Activated CD4-positive, alpha-beta T cell treated with anti-CD3 and anti-CD28 coated beads, Interleukin-2, amount 50 U/mL, for 24 hours (primary cell): ENCODE measurements around the gene LIFR.
"Not testable (repeated sequence)": the region's sequence is repeated elsewhere in the genome, so short reads cannot be mapped to it uniquely, and the experiment has no call there.

ENCODE experiments used
- DNase-seq, 2 donors: peaks; one replicate each; pipeline ENCODE4 v3.0.0-alpha.2; 2020; ENCODE audit warnings: low read depth in 1 of 2, low spot score in 1 of 2

Gene LIFR

DNA sequence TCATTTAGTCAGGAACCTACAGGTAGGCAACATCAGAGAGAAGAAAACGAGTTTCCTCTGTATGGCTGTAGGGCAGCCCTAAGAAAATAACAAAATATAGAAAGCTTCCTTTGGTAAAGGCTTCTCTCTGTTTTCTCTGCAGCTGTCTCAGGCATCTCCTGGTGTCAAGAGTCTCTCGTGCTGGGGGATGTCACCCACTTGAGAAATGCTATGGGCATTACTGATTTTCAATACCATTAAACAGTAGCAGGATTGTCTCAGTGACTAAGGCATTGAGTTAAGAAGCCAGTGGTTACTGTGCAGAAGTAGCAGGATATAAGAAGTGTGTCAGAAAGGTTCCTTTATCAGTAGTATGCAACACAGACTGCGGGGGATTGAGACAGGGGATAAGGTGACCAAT, 32.4 kb downstream of the LIFR start:
- no peak for DNase-seq

DNA sequence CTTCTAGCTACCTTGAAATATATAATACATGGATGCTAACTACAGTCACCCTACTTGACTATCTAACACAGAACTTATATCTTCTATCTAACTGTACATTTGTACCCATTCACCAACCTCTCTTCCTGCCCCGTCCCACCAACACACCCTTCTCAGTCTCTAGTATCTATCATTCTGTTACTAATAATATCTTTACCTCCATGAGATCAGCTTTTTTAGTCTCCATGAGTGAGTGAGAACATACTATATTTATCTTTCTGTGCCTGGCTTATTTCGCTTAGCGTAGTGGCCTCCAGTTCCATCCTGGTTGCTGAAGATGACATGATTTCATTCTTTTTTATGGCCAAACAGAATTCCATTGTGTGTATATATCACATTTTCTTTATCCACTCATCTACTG, 37.0 kb downstream of the LIFR start:
- DNase-seq: no peak

DNA sequence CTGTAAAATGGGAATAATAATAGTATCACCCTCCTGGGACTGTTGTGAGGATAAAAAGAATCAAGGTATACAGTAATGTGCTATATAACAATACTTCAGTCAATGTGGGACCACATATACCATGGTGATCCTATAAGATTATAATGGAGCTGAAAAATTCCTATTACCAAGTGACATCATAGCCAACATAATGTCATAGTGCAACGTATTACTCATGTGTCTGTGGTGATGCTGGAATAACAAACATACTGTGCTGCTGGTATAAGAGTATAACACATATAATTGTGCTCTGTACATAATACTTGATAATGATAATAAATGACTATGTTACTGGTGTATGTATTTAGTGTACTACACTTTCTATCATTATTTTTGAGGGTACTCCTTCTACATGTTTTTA, 38.1 kb downstream of the LIFR start:
- DNase-seq: no peak

DNA sequence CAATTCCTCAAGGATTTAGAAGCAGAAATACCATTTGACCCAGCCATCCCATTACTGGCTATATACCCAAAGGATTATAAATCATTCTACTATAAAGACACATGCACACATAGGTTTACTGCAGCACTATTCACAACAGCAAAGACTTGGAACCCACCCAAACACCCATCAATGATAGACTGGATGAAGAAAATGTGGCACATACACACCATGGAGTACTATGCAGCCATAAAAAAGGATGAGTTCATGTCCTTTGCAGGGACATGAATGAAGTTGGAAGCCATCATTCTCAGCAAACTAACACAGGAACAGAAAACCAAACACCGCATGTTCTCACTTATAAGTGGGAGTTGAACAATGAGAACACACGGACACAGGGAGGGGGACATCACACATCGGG, 39.8 kb downstream of the LIFR start:
- DNase-seq: not testable (repeated sequence)

DNA sequence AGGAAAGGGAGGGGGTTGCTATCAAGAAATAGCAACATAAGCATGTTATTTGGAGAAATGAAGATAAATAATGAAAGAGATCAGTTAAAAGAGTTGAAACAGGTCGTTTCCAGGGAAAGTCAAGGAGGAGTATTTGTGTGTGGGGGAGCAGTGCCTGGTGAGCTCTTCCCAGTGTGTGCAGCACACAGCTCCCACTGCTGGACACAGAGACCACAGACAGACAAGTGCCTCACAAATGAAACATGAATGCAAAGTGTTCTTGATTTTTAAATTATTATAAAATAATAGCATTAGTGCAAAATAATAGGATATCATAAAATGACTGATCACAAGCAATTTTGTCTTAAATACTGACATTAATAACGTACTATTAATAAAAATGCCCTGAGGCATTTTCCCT, 40.8 kb downstream of the LIFR start:
- DNase-seq: no peak

DNA sequence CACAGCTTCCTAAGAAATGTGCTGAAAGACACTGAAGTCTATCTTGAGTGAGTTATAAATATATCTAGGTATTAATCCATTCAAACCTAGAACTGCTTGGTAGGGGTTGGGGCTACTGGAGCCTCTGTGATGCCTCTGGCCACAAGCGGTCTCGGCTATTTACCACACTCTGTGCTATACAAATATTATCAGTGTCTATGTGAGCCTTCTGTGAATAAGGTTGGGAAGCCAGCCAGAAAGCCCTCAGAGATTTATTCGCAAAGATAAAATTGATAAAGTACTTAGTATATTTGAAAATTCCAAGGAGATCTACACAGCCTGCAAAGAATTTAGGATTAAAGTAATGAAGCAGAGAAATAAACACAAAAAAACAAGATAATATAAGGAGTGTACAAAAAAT, 41.4 kb downstream of the LIFR start:
- DNase-seq: no peak

DNA sequence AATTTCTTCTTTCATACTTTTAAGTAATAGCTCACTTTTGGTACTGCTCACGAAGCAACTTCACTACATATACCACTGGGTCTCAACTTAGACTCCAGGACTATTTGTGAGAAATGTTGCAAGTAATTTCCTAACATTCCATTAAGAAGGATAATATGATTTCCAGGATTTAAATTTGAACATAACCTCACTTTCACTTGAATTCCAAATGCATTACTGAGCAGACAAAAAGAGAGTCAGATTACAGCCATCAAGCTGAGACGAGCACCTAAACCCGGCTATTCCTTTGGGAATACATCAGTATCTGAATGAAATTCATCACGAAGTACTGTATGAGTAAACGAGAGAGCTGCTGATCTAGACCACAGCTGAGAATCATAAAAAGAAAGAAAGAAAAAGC, 47.3 kb downstream of the LIFR start:
- DNase-seq: no peak

DNA sequence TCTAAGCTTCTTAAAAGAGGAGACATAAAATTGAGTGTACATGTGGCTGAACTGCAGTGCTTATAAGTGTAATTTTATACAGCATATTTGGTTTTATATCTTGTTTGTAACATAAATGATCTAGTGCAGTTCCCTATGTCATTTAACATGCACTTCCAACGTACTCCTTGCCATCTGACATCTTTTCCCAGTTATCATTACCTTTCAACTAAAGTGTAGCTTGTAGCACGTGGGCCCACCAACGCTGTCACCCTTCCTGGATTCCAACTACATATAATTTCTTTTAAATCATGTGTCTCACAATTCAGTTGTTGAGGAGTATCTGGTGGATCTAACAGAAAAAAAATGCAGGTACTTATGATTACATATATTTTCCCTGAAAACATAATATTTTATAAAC, 50.1 kb downstream of the LIFR start:
- no peak for DNase-seq

DNA sequence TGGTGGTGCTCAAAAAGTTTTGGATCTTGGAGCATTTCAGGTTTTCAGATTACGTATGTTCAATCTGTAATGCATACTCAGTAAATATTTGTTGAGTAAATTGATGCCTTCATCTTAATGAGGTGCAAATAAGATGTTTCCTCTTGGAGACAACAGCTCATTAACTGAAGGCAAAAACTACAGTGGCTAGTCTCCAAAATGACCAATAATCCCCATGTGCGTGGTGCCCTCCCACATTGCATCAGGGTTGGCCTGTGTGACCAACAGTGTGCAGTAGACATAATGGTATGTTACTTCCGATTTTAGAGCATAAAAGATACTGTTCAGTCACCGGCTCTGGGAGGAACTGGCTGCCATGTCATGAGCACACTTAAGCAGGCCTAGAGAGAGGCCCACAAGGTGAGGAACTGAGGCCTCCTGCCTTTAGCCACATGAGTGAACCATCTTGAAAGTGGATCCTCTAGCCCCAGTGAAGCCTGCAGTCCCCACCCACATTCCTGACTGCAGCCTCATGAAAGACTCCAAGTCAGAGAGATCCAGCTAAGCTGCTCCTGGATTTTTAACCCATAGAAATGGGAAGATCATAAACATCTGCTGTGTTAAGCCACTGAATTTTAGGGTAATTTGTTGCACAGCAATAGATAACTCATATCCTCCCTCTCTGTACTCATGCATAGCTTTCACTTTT, 55.7 kb downstream of the LIFR start:
- no peak for DNase-seq

DNA sequence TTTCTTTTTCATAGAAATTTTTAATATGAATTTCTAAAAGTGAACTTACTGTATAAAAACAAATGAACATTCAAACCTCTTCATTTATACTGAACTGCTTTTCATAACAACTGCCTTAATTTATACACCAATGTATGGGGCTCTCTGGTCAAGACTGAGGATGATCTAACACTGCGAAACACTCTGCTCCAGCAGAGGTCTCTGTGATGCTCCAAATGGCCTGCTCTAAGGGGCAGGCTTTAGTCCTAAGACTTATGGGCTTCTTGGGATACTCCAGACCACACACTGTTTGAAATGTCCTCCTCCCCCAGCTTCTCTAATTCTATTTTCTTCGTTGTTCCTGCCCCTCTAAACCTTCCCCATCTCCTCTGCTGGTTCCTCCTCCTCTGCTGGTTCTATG, 58.5 kb downstream of the LIFR start:
- DNase-seq: no peak

DNA sequence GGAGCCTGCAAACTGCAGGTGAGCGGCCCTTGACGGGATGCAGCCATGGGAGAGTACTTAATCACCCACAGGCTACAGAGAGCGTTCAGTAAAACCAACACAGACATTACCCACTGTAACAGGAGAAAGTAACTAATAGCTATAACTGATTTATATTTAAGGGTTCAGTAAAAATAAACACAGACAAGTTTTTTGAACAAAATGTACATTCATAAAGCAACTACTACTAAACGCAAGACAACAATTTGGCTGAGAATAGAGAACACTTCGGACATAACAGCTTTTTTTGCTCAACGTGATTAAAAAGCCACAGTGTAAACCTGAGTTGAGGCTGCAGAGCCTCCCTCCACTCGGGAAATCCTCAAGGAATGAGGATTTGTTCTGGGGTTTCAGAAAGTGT, 61.7 kb downstream of the LIFR start:
- no peak for DNase-seq

DNA sequence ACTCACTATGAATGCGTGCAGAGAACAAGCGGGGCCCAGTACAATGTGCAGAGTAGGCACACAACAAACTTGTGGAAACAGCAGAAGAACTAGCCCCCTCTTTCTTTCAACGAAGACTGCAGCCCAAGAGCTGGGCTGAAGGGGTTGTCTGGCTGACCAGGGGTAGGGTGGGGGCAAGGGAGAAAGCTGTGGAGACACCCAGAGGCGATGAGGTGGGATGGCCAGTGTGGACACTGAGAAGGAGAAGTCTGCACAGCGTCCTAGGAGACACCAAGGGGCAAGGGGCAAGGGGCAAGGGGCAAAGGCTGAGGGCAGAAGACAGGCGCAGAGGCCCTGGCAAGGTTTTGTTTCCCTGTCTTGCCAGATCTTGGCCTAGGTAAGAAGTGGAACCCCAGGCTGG, 62.3 kb downstream of the LIFR start:
- no peak for DNase-seq

DNA sequence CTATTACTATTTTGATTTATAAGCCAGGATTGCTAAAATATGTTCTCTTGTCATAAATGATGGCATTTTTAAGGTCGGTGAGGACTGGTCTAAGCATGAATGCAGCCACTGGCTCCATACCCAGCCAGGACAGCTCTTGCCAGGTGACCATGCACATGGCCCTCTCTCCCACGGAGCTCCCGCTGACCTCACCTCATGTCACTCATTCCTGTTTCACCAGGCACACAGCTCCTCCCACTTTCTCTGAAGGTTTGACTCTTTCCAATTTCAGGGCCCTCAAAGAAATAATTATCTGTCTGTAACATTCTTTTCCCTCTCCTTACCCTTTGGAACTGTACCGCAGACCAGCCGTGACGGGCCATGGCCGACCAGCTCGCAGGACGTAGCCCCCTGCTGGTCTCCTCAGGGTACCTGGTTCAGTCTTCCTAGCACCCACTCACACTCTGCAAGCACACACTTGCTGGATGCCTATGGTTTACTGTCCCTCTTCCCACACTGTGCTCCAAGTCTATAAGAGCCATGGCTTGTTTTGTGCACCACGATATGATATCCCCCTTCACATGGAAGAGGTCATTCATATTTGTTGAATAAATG, 72.5 kb downstream of the LIFR start:
- DNase-seq: no peak

DNA sequence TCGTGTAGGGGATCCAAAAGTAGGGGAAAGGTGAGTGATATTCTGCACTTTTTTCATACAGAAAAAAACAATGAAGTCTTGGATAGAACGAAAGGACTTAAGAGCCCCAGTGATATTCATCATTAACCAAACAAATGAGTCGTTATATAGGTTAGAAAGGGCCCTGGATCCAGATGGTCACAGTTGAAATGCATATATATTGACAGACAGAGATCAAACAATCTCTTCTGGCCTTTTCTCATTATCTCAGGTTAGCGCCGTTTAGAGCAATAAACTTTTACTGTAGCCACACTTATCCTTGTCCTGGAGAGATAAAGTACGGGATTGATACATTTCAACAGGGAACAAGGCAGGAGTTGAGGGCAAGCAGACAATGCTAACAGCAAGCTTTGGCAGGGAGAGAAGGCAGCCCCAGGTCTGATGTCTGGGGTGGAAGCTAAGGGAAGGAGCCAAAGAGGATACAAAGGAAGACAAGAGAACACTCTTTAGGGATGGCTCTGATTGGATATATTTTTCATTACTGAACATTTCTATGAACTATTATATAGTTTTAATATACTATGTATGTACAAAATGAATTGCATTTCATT, 77.0 kb downstream of the LIFR start:
- DNase-seq: no peak

DNA sequence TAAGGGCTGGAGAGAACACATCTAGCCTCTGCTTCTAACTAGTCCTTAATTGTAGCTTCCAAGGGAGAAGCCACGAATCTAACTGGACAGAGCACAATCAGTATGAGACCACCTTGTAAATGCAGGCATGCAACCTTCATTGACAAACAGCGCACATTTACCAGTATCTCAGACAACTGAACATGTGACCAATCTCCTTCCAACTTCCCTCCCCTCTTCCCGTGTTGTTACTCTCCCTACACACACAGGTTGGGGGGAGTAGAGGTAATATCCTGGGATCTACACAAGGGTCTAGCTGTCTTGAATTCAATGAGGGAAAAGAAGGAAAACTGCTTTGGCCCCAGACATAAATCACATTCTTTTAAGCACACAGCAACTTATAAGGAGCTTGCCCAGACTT, 77.6 kb downstream of the LIFR start:
- DNase-seq: no peak

DNA sequence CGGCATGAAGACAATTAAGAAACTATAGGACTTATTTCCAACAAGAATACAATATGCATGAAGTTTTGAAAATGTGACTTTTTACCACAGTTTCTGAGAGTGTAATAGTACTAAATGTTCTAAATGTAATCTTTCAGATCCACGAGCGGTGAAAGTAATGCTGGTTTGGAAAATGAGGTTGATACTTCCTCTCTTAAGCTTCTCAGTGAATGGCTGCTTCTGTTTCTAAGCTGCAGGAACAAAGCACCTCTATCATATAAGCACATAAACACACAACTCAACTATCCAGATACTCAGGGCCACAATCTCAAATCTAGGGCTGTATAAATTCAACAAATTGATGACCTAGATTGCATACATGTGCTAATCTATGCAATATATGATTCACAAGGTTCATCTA, 78.3 kb downstream of the LIFR start:
- no peak for DNase-seq

DNA sequence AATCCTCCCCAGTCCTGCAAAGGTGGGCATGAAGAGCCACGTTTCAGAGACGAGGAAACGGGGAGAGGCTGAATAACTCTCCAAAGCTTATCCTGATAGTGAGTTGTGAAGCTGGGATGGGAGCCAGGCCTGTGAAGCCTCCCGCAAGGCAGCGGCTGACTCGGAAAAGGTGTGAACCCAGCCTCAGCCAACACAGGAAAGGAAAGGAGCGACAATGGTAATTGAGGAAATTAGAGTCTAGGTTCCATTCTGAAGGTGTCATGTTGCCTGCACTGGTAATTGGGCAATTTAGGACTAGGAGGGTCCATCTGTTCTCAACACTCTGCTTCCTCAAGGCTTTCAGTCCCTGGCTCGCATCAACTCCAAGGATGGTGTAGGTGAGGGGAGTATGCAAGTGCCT, 83.4 kb downstream of the LIFR start:
- DNase-seq: no peak

DNA sequence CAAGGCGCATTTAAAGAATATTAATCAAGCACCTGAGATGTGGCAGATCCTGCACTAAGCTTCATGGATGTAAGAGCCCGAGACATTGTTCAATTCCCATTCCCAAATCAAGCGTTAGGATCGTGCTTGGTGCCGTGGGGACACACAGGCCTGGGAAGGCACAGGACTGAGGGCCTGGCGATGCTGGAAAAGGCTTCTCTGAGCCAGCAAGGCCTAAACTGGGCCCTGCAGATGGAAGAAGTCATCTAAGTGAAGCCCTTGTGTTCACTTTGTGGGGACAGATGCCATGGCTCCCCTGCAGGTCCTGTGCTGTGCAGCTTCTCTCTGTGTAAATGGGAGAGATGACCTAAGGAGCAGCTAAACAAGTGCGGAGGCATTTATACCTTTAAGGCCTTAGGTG, 83.9 kb downstream of the LIFR start:
- no peak for DNase-seq

DNA sequence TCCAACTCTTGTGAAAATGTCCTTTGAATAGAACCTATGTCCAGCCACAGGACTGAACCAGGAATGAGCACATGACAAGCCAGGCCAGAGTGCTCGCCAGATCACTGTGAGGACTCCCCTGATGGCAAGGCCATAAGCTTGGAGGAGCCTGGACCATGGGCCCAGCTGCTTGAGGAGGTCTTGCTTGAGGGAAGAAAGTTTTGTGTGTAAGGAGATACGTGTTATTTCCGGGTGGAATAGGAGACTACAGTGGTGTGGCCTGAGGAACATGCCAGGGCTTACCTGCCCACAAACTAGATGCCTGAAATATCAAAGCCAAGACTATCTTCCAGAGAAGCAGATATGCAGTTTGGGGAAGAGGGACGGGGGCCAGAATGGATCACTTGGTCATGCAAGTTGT, 84.7 kb downstream of the LIFR start:
- DNase-seq: no peak

DNA sequence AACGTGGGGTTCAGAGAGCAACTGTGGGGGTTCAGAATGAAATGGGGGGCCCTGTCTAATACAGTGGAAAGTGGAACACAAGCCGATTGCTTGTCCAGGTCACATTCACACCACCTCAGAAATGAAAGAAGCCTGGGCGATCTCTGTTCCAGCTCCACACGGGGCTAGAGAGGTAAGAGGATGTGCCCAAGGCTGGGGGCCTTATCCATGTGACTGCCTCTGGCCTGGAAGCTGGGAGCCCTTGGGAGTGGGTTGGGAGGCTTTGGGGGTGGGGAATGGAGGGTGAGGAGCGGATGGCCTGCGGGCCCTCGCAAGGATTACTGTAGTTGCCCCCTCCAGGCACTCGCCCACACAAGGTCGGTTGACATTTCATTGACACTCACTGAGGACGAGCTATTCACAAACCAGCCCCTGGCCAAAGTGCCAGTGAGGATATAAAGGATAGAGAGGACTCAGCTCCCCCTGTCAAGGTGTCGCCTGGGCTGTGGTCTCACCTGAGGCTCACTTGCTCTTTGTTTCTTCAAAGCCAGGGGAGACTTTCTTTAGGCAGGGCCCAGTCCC, 86.7 kb downstream of the LIFR start:
- DNase-seq: no peak

DNA sequence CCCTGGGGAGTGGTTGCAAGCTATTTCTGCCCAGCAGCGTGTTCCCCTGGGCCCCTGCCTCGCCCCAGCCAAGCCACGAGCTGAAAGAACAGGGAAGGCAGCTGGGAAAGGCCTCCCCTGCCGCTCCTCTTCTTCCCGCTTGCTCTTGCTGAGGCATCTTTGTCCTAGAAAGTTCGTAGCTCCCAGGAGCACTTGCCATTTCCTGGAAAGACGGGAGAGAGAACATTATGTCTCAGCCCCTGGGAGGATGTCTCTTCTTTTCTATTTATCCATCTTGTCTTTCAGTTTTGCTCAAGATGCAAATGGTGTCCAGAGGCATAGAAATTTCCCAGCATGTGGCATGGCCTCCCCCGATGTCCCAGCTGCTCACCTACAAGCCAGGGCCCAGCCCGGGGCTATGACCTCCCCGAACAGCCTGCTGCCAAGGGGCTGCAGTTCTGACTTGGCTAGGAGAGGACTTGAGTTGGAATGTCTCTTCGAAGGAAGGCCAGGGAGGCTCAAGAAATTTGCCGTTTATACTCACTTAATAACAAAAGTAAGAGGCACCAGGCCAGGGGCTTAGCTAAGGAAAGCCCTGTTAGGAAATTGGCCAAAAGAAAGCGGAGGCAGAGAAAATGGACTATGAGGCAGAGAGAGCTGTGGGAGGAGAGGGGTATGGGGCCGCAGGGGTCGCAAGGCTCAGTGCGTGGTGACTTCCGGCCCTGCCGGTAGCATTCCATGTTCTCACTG, 87.3 kb downstream of the LIFR start:
- no peak for DNase-seq

DNA sequence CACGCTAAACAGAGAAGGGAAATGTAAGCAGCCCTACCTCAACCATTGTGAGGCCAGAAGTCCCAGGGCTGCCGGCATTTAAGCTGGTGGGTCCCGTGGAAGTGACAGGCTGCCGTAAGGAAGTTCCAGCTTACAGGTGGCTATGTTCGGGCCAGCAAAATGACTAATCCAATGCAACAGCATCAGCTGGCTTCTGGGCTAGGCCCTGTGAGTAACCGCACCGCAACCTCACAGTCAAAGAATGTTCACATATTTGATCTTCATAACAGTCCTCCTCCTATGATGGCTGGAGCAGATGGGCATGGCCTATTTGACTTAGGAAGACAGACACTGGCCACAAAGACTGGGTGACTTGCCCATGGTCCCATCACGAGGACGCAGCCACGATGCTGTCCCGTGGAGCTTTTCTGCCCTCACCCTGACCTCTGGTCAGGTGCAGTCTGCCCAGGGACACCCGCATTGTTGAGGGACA, 88.2 kb downstream of the LIFR start:
- no peak for DNase-seq
